PFSK-1 (cell line): ENCODE data around the gene NANS.

Experiments
- FOXP2 ChIP-seq: optimal IDR thresholded peaks from 2 replicates; pipeline ENCODE3; 2011; ENCODE audit warnings: borderline replicate concordance, control low read depth, inconsistent platforms; ENCODE audit not compliant: insufficient read depth; ENCODE audit errors: extremely low read length, extremely low read depth
- POLR2AphosphoS5 ChIP-seq: IDR thresholded peaks from 2 replicates; pipeline ENCODE4 v1.6.1; 2012; ENCODE audit warnings: low read depth, mild to moderate bottlenecking, control low read depth, low read length, moderate library complexity
- SIN3A ChIP-seq: IDR thresholded peaks from 2 replicates; pipeline ENCODE4 v1.6.1; 2012; ENCODE audit warnings: mild to moderate bottlenecking, low read length, moderate library complexity, borderline replicate concordance; ENCODE audit not compliant: insufficient read depth
- TAF1 ChIP-seq: IDR thresholded peaks from 2 replicates; pipeline ENCODE4 v1.6.1; 2012; ENCODE audit warnings: low read length, control low read depth, borderline replicate concordance; ENCODE audit not compliant: insufficient read depth
- TF ChIP-seq, protein P1 (sequence below), 2 experiments: IDR thresholded peaks; 2 replicates each; pipeline versions ENCODE4 v1.6.1 to v1.8.0; 2011 to 2012; ENCODE audit warnings: low read depth in 2 of 2, low read length in 2 of 2, control low read depth in 1 of 2, inconsistent platforms in 1 of 2, mild to moderate bottlenecking in 1 of 2, moderate library complexity in 1 of 2; ENCODE audit not compliant: insufficient read depth in 1 of 2

The NANS gene

GRCh38 chr9:98105006-98105405, 48.5 kb downstream of the NANS start:
- TF ChIP-seq POLR2AphosphoS5 (no peak), TAF1 (no peak), SIN3A (no peak), FOXP2 (no peak)
- TF ChIP-seq, protein P1, sequence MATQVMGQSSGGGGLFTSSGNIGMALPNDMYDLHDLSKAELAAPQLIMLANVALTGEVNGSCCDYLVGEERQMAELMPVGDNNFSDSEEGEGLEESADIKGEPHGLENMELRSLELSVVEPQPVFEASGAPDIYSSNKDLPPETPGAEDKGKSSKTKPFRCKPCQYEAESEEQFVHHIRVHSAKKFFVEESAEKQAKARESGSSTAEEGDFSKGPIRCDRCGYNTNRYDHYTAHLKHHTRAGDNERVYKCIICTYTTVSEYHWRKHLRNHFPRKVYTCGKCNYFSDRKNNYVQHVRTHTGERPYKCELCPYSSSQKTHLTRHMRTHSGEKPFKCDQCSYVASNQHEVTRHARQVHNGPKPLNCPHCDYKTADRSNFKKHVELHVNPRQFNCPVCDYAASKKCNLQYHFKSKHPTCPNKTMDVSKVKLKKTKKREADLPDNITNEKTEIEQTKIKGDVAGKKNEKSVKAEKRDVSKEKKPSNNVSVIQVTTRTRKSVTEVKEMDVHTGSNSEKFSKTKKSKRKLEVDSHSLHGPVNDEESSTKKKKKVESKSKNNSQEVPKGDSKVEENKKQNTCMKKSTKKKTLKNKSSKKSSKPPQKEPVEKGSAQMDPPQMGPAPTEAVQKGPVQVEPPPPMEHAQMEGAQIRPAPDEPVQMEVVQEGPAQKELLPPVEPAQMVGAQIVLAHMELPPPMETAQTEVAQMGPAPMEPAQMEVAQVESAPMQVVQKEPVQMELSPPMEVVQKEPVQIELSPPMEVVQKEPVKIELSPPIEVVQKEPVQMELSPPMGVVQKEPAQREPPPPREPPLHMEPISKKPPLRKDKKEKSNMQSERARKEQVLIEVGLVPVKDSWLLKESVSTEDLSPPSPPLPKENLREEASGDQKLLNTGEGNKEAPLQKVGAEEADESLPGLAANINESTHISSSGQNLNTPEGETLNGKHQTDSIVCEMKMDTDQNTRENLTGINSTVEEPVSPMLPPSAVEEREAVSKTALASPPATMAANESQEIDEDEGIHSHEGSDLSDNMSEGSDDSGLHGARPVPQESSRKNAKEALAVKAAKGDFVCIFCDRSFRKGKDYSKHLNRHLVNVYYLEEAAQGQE (IDR thresholded peaks at IDR 0.05; ENCODE audit: insufficient read depth in 1 of 2, low read depth in 2 of 2, low read length in 2 of 2) = no peak

DNA sequence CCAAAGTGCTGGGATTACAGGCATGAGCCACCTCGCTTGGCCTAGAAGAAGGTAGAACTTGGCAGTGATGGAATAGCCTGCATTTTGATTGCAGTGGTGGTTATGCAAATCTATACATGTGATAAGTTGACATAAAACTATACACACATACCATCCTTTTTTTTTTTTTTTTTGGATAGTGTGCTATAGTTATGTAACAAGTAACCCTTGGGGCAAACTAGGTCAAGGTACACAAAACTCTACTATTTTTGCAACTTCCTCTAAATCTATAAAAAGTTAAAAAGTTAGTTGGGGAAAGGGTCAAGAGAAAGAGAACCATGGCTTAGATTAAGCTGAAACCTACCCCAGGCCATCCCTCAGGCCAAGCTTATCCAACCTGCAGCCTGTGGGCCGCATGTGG, 51.4 kb downstream of the NANS start:
- TF ChIP-seq POLR2AphosphoS5 = no peak
- TF ChIP-seq SIN3A = no peak
- TF ChIP-seq TAF1 = no peak
- TF ChIP-seq, protein P1 (IDR thresholded peaks at IDR 0.05; ENCODE audit: insufficient read depth in 1 of 2, low read depth in 2 of 2, low read length in 2 of 2) = no peak
- TF ChIP-seq FOXP2 = no peak

DNA sequence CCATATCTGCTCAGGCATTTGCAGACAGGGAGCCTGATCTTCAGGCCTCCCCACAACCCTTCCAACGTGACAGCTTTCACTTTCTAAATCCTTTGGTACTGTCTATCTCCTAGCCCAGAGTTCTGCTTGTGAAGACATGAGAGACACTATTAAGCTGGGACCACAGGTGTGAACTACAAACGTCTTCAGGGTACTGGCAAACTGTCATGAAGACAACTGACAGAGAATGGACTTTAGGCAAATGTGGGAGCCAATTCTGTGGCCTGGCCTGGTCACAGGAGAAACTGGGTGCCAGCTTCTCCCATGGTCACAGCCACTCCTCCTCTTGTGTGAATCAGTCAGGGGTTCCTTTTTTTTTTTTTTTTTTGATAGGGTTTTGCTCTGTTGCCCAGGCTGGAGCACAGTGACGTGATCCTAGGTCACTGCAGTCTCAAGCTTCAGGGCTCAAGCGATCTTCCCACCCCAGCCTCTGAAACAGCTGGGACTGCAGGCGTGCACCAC, 52.0 kb downstream of the NANS start:
- no peak for TF ChIP-seq FOXP2
- TF ChIP-seq, protein P1 (IDR thresholded peaks at IDR 0.05; ENCODE audit: insufficient read depth in 1 of 2, low read depth in 2 of 2, low read length in 2 of 2) = no peak
- TF ChIP-seq TAF1 = no peak
- TF ChIP-seq POLR2AphosphoS5 = no peak
- no peak for TF ChIP-seq SIN3A

DNA sequence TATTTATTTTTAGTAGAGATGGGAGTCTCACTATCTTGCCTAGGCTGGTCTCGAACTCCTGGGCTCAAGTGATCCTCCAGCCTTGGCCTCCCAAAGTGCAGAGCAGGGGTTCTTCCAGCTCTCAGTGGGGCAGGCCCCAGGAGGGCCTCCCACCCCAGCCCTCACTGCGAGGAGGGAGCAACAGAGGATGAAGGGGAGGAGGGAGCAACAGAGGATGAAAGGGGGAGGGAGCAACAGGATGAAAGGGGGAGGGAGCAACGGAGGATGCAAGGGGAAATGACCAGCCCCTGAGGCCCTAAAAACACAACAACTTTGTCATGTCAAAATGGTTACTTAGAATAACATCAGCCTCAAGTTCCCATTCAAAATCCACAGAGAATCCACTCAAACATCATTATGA, 52.5 kb downstream of the NANS start:
- TF ChIP-seq POLR2AphosphoS5 = no peak
- TF ChIP-seq, protein P1 (IDR thresholded peaks at IDR 0.05; ENCODE audit: insufficient read depth in 1 of 2, low read depth in 2 of 2, low read length in 2 of 2) = no peak
- no peak for TF ChIP-seq FOXP2
- no peak for TF ChIP-seq TAF1
- TF ChIP-seq SIN3A = no peak

DNA sequence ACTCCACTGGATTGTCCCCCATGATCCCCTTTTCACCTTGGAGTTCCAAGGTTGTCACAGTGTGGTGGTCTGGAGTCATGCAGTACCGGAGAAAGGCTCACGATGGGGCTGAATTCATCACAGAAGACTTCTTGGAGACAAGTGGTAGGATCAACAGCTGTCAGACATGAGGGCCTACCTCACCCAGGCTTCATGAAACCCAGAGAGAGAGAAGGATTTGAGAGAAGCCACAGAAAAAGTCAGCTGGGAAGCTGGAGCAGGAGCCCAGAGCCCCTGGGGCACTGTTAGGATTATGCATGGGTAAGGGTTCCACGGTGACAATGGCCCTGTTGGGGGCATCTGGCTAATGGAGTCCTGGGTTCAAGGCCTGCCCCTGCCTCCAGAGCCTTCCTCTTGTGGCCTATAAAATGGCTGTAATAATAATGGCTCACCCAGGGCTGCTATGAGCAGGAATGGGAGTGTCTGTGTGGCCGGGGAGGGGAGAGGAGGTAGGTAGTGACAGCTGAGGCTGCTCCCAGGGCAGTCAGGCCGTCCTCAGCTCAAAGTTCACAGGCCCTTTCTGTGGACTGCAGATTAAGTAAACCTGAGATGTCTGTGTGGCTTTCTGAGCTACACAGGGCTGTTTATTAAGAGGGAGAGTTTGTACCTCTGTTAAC, 61.6 kb downstream of the NANS start:
- TF ChIP-seq POLR2AphosphoS5 (no peak), TAF1 (no peak), FOXP2 (no peak)
- TF ChIP-seq, protein P1 (IDR thresholded peaks at IDR 0.05; ENCODE audit: insufficient read depth in 1 of 2, low read depth in 2 of 2, low read length in 2 of 2) = no peak
